ENCODE measurements around the gene GPR150. TPM values are rescaled to one million over a fixed set of nuclear protein-coding genes. Genes with fewer than 3 reads are reported as not detected.
A peak's percentile ranks its signal among the peaks of the same experiment; 100 is the strongest.

GPR150 gene
- total and polyA plus RNA-seq, 9 of the 15 experiments (the other 6 are each of a cell fraction or from before 2014, with no cell fraction given) = not detected

GRCh38 chr5:95644351-95645042 is 24.6 kb downstream of the GPR150 start (continued):
- no peak for TF ChIP-seq MCM3 (IDR thresholded peaks at IDR 0.05)
- no peak for TF ChIP-seq ZNF639 (CRISPR knock-in tag; conservative IDR thresholded peaks at IDR 0.05 in 1 of 2, IDR thresholded peaks at IDR 0.05 in 1 of 2)
- 0 out of 2 replicates have a peak, but pooled peaks have one; percentile 17 for TF ChIP-seq ZBTB40 (IDR thresholded peaks at IDR 0.05)
- no peak for TF ChIP-seq ZBTB40 (CRISPR knock-in tag; IDR thresholded peaks at IDR 0.05)
- 0 out of 4 replicates have a peak, but pooled peaks have one; percentile 34 to 63 for TF ChIP-seq MLLT1 (IDR thresholded peaks at IDR 0.05)
- TF ChIP-seq ETV1 (tag; conservative IDR thresholded peaks at IDR 0.05; ENCODE audit: low read depth) = 0 out of 2 replicates have a peak, but pooled peaks have one; percentile 8
- no peak for TF ChIP-seq CSDE1 (IDR thresholded peaks at IDR 0.05)
- peak; percentile 79 to 89 (median 85) for TF ChIP-seq CTCF (IDR thresholded peaks at IDR 0.05 in 2 of 3, conservative IDR thresholded peaks at IDR 0.05 in 1 of 3; ENCODE audit: insufficient read depth in 2 of 3, low read depth in 1 of 3, low read length in 3 of 3)
- TF ChIP-seq FOXM1 (IDR thresholded peaks at IDR 0.05; ENCODE audit: low read depth) = no peak
- TF ChIP-seq FOXM1 (CRISPR knock-in tag; IDR thresholded peaks at IDR 0.05; ENCODE audit: low read depth) = no peak
- 0 out of 2 replicates have a peak, but pooled peaks have one; percentile 38 for TF ChIP-seq THRAP3 (IDR thresholded peaks at IDR 0.05; ENCODE audit: borderline replicate concordance)
- 0 out of 2 replicates have a peak, but pooled peaks have one; percentile 7 for TF ChIP-seq ATF7 (IDR thresholded peaks at IDR 0.05)
